Stimulated activated CD8-positive, alpha-beta memory T cell treated with anti-CD3 and anti-CD28 coated beads, Interleukin-12 subunit alpha, Interleukin-12 subunit beta, amount 100 ng/mL, for 24 hours (primary cell): ENCODE measurements around the gene METTL8.
"Not testable (repeated sequence)": the region's sequence is repeated elsewhere in the genome, so short reads cannot be mapped to it uniquely, and the experiment has no call there.

Source experiments
- DNase-seq: peaks from one replicate; pipeline ENCODE4 v3.0.0-alpha.2; 2020; ENCODE audit errors: extremely low read depth

Gene METTL8

GRCh38 chr2:171311589-171311988, 122.2 kb downstream of the METTL8 start:
- DNase-seq = not testable (repeated sequence)

GRCh38 chr2:171310889-171311288, 122.9 kb downstream of the METTL8 start:
- DNase-seq = no peak

DNA sequence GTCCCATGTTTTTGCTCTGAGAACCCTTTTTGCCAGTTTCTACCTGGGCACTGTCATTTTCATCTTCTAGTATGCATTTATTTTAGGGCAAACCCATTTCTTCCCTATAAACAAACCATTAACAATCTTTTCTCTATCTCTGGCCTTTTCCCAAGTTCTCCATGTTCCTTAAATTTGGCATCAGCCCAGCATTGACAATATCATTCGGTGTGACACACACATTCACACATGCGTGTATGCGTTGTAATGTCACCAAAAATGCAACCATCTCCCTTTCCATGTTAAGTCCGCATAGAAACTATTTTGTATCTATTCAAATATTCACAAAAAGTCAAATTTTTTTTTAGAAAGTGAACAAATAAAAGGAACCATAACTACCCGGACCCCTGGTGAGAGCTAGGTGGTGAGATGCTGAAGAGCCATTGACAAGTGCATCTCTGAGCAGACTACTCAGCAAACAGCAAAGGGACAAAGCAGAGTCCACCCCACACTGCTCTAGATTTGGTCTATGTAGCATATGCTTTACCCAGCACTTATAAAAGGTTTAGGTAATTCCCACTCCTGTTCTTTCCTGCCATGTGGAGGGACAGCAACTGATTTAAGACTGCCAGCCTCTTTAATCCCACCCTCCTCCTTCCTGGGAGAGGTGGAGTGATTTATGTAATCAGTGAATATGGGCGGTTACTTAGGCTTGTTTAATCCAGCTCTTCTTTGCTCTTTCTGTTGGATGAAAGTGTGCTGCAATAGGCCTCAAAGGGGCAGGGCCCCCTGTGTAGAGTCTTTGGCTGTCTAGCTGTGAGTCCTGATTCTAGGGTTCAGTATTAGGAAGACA, 124.1 kb downstream of the METTL8 start:
- no peak for DNase-seq

DNA sequence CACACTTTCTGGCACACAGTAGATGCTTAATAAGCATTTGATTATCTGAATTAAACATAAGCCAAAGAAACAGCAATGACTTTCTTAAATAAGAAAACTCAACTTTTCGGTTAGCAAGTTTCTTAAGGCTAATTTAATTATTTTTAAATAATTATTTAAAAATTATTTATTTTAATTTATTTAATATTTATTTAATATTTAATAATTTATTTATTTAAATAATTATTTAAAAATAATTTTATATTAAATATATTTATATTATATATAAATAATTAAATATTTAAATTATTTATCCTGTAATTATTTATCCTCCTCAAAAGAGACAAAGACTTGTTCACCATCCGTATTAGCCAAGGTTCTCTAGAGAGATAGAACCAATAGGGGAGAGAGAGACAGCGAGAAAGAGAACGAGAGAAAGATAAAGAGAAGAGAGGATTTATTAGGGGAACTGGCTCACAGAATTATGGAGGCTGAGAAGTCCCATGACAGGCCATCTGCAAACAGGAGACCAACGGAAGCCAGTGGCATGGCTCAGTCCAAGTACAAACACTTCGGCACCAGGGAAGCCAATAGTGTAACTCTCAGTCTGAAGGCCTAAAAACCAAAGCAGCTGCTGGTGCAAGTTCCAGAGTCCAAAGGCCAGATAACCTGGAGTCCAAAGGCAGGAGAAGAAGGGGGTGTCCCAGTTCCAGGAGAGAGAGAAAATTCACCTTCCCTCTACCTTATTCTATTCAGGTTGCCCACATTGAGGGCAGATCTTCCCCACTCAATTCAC, 125.3 kb downstream of the METTL8 start:
- no peak for DNase-seq

- no peak for DNase-seq
Observed at GRCh38 chr2:171307560-171307959, 126.2 kb downstream of the METTL8 start.

DNA sequence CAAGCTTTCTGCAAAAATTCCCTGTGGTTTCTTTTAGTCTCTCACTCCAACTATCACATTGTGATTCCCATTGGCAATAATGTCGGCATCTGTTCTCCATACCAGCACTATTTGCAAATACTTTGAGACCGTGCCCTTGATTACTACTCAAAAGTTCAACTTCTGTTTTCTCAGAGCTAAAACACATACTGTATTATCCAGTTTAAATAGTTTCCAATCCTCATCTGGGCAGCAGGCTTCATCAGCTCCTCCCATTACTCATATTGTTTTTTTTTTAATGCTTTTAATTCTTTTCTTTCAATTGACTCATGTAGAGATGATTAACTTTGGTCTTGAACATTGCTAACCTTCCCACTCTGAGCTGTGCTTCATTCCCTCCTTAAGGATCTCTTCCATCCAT, 135.8 kb downstream of the METTL8 start:
- DNase-seq = no peak

GRCh38 chr2:171294608-171295007, 139.2 kb downstream of the METTL8 start:
- DNase-seq = no peak

- DNase-seq = no peak
Observed at GRCh38 chr2:171293661-171294060, 140.1 kb downstream of the METTL8 start.

DNA sequence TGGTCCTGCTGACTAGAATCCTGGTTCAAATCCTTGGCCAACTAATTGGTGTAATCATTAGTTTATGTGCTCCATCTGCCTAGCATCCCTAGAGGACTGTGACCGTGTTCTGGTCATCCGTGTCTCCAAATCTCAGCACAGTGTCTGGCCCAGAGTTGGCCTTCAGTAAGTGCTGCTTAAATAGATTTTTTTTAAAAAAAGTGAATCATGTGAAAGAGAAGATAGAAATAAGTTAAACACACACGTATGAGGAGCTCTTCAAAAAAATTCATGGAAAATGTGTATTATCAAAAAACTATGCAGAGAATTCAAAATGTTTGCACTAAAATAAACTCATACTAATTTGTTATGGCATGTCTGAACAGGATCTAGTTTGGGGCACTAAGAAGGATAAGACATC, 143.8 kb downstream of the METTL8 start:
- no peak for DNase-seq

DNA sequence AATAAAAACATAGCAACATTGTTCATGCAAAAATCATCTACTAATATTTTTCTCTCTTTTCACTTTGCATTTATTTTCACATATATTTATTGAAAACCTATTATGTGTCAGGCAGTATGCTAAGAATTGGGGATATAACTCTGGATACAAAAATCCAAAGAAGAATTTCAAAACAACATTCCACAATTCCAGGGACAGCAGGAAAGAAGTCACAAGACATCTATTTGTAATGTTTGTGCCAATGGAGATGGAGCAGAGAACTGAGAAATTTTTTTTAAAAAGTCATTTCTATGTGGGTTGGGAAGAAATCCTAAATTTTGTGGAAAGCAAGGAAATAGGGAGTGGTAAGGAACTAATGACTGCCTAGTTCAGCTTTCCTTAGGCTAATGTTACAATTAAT, 144.5 kb downstream of the METTL8 start:
- no peak for DNase-seq

DNA sequence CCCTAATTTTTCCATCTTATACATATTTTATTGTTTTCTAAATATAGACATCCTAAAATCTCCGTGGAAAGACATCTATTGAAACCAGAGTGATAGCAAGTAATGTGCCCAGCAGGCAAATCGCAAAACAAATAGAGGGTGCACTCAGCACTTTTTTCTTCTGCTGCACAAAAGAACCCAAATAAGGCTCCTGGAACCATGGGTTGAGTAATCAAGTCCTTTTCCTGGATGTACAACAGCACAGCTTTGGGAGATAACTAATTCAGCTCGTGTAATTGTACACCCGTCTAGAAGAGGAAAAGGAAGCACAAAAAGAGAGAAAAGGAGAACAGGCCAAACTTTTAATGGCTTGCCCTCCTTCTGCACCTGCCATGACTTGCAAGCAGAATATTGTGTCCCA, 146.2 kb downstream of the METTL8 start:
- no peak for DNase-seq

- no peak for DNase-seq
Observed at GRCh38 chr2:171287036-171287571, 146.7 kb downstream of the METTL8 start.

GRCh38 chr2:171281110-171281509, 152.7 kb downstream of the METTL8 start:
- DNase-seq = no peak

- DNase-seq = no peak
Observed at GRCh38 chr2:171279983-171280790, 153.6 kb downstream of the METTL8 start.

DNA sequence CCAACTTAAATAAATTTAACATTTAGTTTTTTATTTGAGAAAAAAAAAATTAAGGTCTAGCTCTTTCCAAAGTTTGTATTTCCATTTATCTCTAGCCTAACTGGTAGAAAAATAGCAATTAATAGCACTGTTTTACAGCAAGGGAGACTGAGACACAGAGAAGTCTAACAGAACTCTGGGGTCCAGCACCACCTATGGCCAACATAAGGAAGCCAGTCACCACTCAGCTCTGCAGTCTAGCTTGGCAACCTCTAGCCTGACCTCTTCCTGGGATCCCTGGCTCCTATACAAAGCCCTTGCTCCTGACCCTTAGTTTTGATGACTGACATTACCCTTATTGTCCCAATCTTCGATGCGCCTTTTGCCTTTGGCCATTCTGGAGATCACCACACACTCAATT, 159.0 kb downstream of the METTL8 start:
- no peak for DNase-seq

DNA sequence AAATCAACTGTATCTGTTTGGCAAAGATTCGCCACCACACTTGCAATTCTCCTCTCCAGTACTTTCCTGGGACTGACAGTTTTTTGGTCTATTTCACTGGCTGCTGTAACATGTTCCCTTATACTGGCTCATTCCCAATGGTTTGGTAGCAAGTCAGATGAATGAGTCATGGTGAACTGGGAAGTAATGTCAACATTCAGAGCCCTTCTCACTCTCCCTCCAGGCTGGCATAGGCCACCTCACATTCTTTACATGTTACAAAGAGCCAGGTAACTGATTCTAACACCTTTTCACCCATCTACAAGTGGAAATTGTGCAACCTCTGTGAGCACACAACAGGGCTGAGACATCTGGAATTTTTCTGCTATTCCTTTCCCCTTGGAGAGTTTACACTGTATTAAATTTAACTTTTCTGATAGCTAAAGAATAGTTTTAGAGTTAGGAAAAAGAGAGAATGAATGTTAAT, 161.8 kb downstream of the METTL8 start:
- no peak for DNase-seq

- no peak for DNase-seq
Observed at GRCh38 chr2:171271386-171271785, 162.4 kb downstream of the METTL8 start.

DNA sequence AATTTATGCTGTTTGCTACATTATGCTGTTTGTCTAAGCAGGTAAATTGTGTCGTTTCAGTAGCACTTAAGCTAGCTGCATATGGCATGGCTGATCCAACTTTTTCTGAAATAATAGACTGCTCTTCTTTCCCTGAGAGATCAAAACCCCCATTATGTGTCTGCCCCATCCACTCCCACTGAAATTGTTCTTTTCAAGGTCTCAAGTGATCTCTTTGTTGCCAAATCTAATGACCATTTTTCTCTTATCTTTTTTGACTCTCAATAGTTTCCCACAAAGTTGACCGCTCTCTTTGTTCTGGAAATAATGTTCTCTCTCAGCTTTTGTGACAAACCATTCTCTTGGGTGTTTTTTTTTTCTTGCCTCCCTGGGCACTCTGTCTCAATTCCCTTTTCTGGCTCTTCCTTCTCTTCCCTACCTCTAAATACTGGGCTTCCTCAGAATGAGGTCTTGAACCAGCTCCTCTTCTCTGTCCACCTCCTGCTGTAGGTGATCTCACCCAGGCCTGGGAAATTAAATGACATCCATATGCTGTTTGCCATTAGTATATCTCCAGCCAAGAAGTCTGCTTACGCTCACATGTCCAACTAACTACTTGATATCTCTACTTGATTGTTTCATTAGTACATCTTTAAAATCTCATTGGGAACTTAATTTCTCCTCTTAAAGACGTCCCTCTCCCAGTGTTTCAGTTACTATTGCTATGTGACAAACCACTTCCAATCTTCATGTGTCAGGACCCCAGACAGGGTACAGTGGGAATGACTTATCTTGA, 165.7 kb downstream of the METTL8 start:
- no peak for DNase-seq
